GM12878 (cell line): ENCODE results near the gene TSR3. TPM values are rescaled to one million over a fixed set of nuclear protein-coding genes. Genes with fewer than 3 reads are reported as not detected.

ENCODE experiments used
- ATAC-seq: fragments of 200-7000 bp; cut with Tn5 transposase; 3 replicates; pipeline ENCODE4 v1.9.1; 2020; ENCODE audit warnings: mild to moderate bottlenecking, moderate library complexity
- BruUV-seq: library from RNA; stranded (reverse); fragments of 400-500 nt; replicated peaks from 2 replicates; lab custom pipeline; 2021; lab: Mats Ljungman, UMichigan
- CTCF ChIA-PET: fragments of 300-600 bp; sonication (Branson Sonifier 250); formaldehyde crosslinking; extraction: SDS; loops from one replicate; lab custom pipeline; 2021; ENCODE audit warnings: inconsistent platforms; lab: Yijun Ruan, JAX
- POLR2A ChIA-PET: fragments of 350-600 bp; formaldehyde crosslinking; extraction: SDS; loops from one replicate; lab custom pipeline; 2021; ENCODE audit warnings: inconsistent platforms; lab: Charles Lee
- RAD21 ChIA-PET: fragments of 300-600 bp; sonication (Branson Sonifier 250); formaldehyde crosslinking; loops from one replicate; lab custom pipeline; 2023; ENCODE audit warnings: antibody characterized with exemption; ENCODE audit not compliant: unreplicated experiment; lab: Charles Lee
- SMC1A ChIA-PET: fragments of 300-600 bp; sonication (Branson Sonifier 250); formaldehyde crosslinking; loops from one replicate; lab custom pipeline; 2023; ENCODE audit not compliant: unreplicated experiment, uncharacterized antibody; lab: Charles Lee
- DNase-seq: peaks from one replicate; pipeline ENCODE4 v3.0.0-alpha.2; 2011; ENCODE audit warnings: low read depth, low spot score
- FAIRE-seq: peaks from 3 replicates; lab custom pipeline; 2011; peaks lifted over from hg19 to GRCh38; lab: Jason Lieb, UNC
- H2AFZ ChIP-seq: 2 replicates; pipeline ENCODE4 v1.6.0; 2011; ENCODE audit warnings: low read depth, low read length, control low read depth; ENCODE audit not compliant: control insufficient read depth
- H3K27ac ChIP-seq: 2 replicates; pipeline ENCODE4 v1.5.1; 2011; ENCODE audit warnings: control low read depth; ENCODE audit not compliant: control insufficient read depth, insufficient read depth
- H3K27me3 ChIP-seq, 2 experiments: replicated peaks in 1 of 2; 2 replicates each; pipeline versions ENCODE4 v1.6.0 to v1.6.1; 2011; ENCODE audit warnings: low read length in 1 of 2; ENCODE audit not compliant: control insufficient read depth in 2 of 2, insufficient read depth in 2 of 2
- H3K36me3 ChIP-seq, 2 experiments: 2 replicates each; pipeline ENCODE4 v1.5.1; 2011; ENCODE audit warnings: low read length in 1 of 2; ENCODE audit not compliant: control insufficient read depth in 2 of 2, insufficient read depth in 2 of 2
- H3K4me1 ChIP-seq: 2 replicates; pipeline ENCODE4 v1.6.1; 2011; ENCODE audit warnings: mild to moderate bottlenecking, low read length, moderate library complexity, mixed read lengths; ENCODE audit not compliant: control insufficient read depth, insufficient read depth
- H3K4me2 ChIP-seq: 2 replicates; pipeline ENCODE4 v1.6.0; 2011; ENCODE audit warnings: control low read depth; ENCODE audit not compliant: control insufficient read depth, insufficient read depth
- H3K4me3 ChIP-seq: fragments of 200-600 bp; sonication (generic); 2 replicates; pipeline ENCODE4 v1.5.1; 2016
- H3K79me2 ChIP-seq: 2 replicates; pipeline ENCODE4 v1.6.0; 2011; ENCODE audit warnings: low read length; ENCODE audit not compliant: control insufficient read depth, insufficient read depth
- H3K9ac ChIP-seq: 2 replicates; pipeline ENCODE4 v1.8.0; 2011; ENCODE audit warnings: low read length, control low read depth, mixed read lengths; ENCODE audit not compliant: control insufficient read depth, insufficient read depth
- H3K9me3 ChIP-seq: replicated peaks from 3 replicates; pipeline ENCODE4 v1.5.1; 2011; ENCODE audit warnings: mild to moderate bottlenecking, low read length; ENCODE audit not compliant: control insufficient read depth, insufficient read depth
- H4K20me1 ChIP-seq: 2 replicates; pipeline ENCODE4 v1.6.0; 2011; ENCODE audit not compliant: control insufficient read depth, insufficient read depth
- ATF2 ChIP-seq: IDR thresholded peaks from 2 replicates; pipeline ENCODE4 v1.6.1; 2012; ENCODE audit warnings: low read length, inconsistent platforms
- ATF3 ChIP-seq: IDR thresholded peaks from 2 replicates; pipeline ENCODE4 v1.6.1; 2011; ENCODE audit warnings: low read depth, mild to moderate bottlenecking, low read length, moderate library complexity, borderline replicate concordance; ENCODE audit errors: extremely low read depth
- BACH1 ChIP-seq: fragments of 450-650 bp; IDR thresholded peaks from 2 replicates; pipeline ENCODE4 v1.6.1; 2017; ENCODE audit warnings: mild to moderate bottlenecking, borderline replicate concordance
- BCL11A ChIP-seq: IDR thresholded peaks from 2 replicates; pipeline ENCODE4 v1.6.1; 2011; ENCODE audit warnings: low read depth, low read length
- CEBPZ ChIP-seq: fragments of 150-350 bp; IDR thresholded peaks from 2 replicates; pipeline ENCODE4 v1.6.1; 2016; ENCODE audit warnings: low read depth, low read length
- GATAD2B ChIP-seq: fragments of 450-650 bp; conservative IDR thresholded peaks from 2 replicates; pipeline ENCODE4 v1.6.1; 2017; ENCODE audit warnings: low read depth, mild to moderate bottlenecking, moderate library complexity
- NFYB ChIP-seq: IDR thresholded peaks from 2 replicates; pipeline ENCODE4 v1.6.1; 2011; ENCODE audit warnings: low read depth, mild to moderate bottlenecking, low read length, improper control_type of control experiment, moderate library complexity; ENCODE audit not compliant: insufficient read depth
- NR2F1 ChIP-seq: fragments of 450-650 bp; conservative IDR thresholded peaks from 2 replicates; pipeline ENCODE4 v1.6.1; 2017; ENCODE audit warnings: mild to moderate bottlenecking
- RELB ChIP-seq: fragments of 450-650 bp; IDR thresholded peaks from 2 replicates; pipeline ENCODE4 v1.6.1; 2017; ENCODE audit warnings: low read depth, mild to moderate bottlenecking, moderate library complexity
- REST ChIP-seq: IDR thresholded peaks from 2 replicates; pipeline ENCODE4 v1.6.1; 2012; ENCODE audit warnings: mild to moderate bottlenecking, low read depth, low read length
- TCF12 ChIP-seq: IDR thresholded peaks from 2 replicates; pipeline ENCODE4 v1.6.1; 2011; ENCODE audit warnings: low read depth, mild to moderate bottlenecking, low read length
- YBX1 ChIP-seq: fragments of 450-650 bp; IDR thresholded peaks from 2 replicates; pipeline ENCODE4 v1.6.1; 2016; ENCODE audit warnings: antibody characterized with exemption
- WGBS: methylation state at CpG from one replicate; pipeline ENCODE4 v1.1.6; 2016; ENCODE audit warnings: low lambda C conversion rate; ENCODE audit not compliant: insufficient replicate concordance, insufficient coverage; ENCODE audit errors: missing lambda C conversion rate; 5-methylcytosine and 5-hydroxymethylcytosine counted together
- in situ Hi-C: fragments of 300-500 bp; cut with MboI; formaldehyde crosslinking; loops from 9 replicates; pipeline ENCODE4 v1.14.3; 2018; ENCODE audit warnings: mixed read lengths
- intact Hi-C: fragments of 100-400 bp; cut with micrococcal nuclease; formaldehyde crosslinking; loops from one replicate; pipeline ENCODE4 v1.14.2; 2022; ENCODE audit not compliant: unreplicated experiment
- polyA plus RNA-seq, 11 experiments: library from polyadenylated mRNA; depleted of rRNA in 4 of 11; unstranded in 6 of 11; stranded (reverse) in 5 of 11; fragments of >200 nt; fragmentation: Nextera tagmentation in 4 of 11; fragmentation: Illumina TruSeq in 1 of 11; extraction: Ambion mirVana in 4 of 11; extraction: Trizol in 1 of 11; gene quantifications; 1 replicate in 1 of 11; 2 replicates in 10 of 11; pipeline versions ENCODE4 v1.2.1 to v1.2.3, GENCODE V29; 2011 to 2016; ENCODE audit warnings: inconsistent platforms in 2 of 11, missing spikeins in 2 of 11, low read depth in 1 of 11
- total RNA-seq, 4 experiments: library from RNA; depleted of rRNA in 3 of 4; stranded (reverse); fragments of >200 nt in 3 of 4; fragmentation: Illumina TruSeq in 1 of 4; extraction: Trizol in 1 of 4; gene quantifications; 2 replicates each; pipeline versions ENCODE4 v1.2.1 to v1.2.3, GENCODE V29; 2013 to 2021

TSR3 gene
- total and polyA plus RNA-seq, 10 of the 15 experiments (the other 5 are each of a cell fraction or from before 2014, with no cell fraction given) = 3.4 to 108 (median 46.9) TPM

- 5% methylated on average over 24 of the region's 31 CpGs for WGBS
- peak overlapping the region; percentile 73 for H3K4me3 ChIP-seq
- in situ Hi-C loops = no loop called here
- no peaks in the 10 kb centered on the region; a peak in 2 of 4 replicates for H3K36me3 ChIP-seq
- H3K4me2 ChIP-seq = peak overlapping the region; percentile 80
- ATAC-seq (peak; percentile 85), DNase-seq (no peak), FAIRE-seq (no peak)
- peaks cover 18% of the 10 kb centered on the region for H3K79me2 ChIP-seq
- H3K27ac ChIP-seq = peak overlapping the region; percentile 78
- ChIA-PET RAD21 (no interaction called here), SMC1A (no interaction called here), CTCF (interaction anchor here (0.6 to 2.4 kb wide), 6 partner anchors 10 to 43 kb away, joined by 3 to 10 read pairs (median 5); no protein-coding TSS in a partner anchor), POLR2A (interaction anchor here (0.5 to 0.9 kb wide), 2 partner anchors 94 to 567 kb away, joined by 4 to 8 read pairs; no protein-coding TSS in a partner anchor)
- TF ChIP-seq BACH1 (peak; percentile 100), REST (no peak), NR2F1 (peak; percentile 66; the same call in 1 of the 2 replicates), GATAD2B (0 out of 2 replicates have a peak, but pooled peaks have one; percentile 59), NFYB (no peak), TCF12 (0 out of 2 replicates have a peak, but pooled peaks have one; percentile 24), ATF3 (no peak), BCL11A (no peak), CEBPZ (no peak), YBX1 (no peak), RELB (peak; percentile 28; the same call in 1 of the 2 replicates), ATF2 (no peak)
- H3K9ac ChIP-seq = peak overlapping the region; percentile 81
- H3K27me3 ChIP-seq = no peaks in the 10 kb centered on the region
- peaks cover 8% of the 10 kb centered on the region; the same call in 1 of the 2 replicates for H3K4me1 ChIP-seq
- H2AFZ ChIP-seq = peak overlapping the region; percentile 45; the same call in 1 of the 2 replicates
- H4K20me1 ChIP-seq = no peaks in the 10 kb centered on the region
- BruUV-seq = no TSS peak
- intact Hi-C loops = no loop called here
- H3K9me3 ChIP-seq = no peaks in the 10 kb centered on the region
These were observed 27.2 kb upstream of the TSR3 start for GRCh38 chr16:1378804-1379303.
